GM06990 (cell line): ENCODE data around the gene RGS2.

Experiments used
- DNase-seq: peaks from one replicate; pipeline ENCODE4 v3.0.0-alpha.2; 2011; ENCODE audit not compliant: insufficient read length; ENCODE audit errors: extremely low read depth
- H3K27me3 ChIP-seq: replicated peaks from 2 replicates; pipeline ENCODE4 v1.6.0; 2011; ENCODE audit warnings: low read length; ENCODE audit not compliant: control insufficient read depth, insufficient read depth
- H3K36me3 ChIP-seq: 2 replicates; pipeline ENCODE4 v1.5.1; 2011; ENCODE audit warnings: low read length; ENCODE audit not compliant: control insufficient read depth, insufficient read depth
- H3K4me3 ChIP-seq: replicated peaks from 2 replicates; pipeline ENCODE4 v1.5.1; 2011; ENCODE audit warnings: low read depth, mild to moderate bottlenecking, control low read depth, low read length
- CTCF ChIP-seq: IDR thresholded peaks from 2 replicates; pipeline ENCODE4 v1.5.1; 2011; ENCODE audit warnings: low read length, control low read depth, mild to moderate bottlenecking, inconsistent platforms; ENCODE audit not compliant: insufficient read depth, poor library complexity, severe bottlenecking

The RGS2 gene

GRCh38 chr1:192795916-192796618 is 12.8 kb upstream of the RGS2 start:
- no peaks in the 10 kb centered on the region for H3K36me3 ChIP-seq
- no peaks in the 10 kb centered on the region; the same call in 1 of the 2 replicates for H3K27me3 ChIP-seq
- no peak for TF ChIP-seq CTCF
- no peak overlapping the region for H3K4me3 ChIP-seq
- DNase-seq: no peak

GRCh38 chr1:192797143-192797542 is 11.7 kb upstream of the RGS2 start:
- no peak overlapping the region for H3K4me3 ChIP-seq
- no peak for DNase-seq
- H3K27me3 ChIP-seq: no peaks in the 10 kb centered on the region; the same call in 1 of the 2 replicates
- TF ChIP-seq CTCF: no peak
- H3K36me3 ChIP-seq: no peaks in the 10 kb centered on the region

- Histone ChIP-seq H3K27me3 (no peaks in the 10 kb centered on the region), H3K4me3 (no peak overlapping the region), H3K36me3 (no peaks in the 10 kb centered on the region)
- DNase-seq: no peak
- TF ChIP-seq CTCF: no peak
These were observed 10.9 kb upstream of the RGS2 start for GRCh38 chr1:192797891-192798290.

- H3K27me3 ChIP-seq: no peaks in the 10 kb centered on the region
- DNase-seq: no peak
- H3K36me3 ChIP-seq: no peaks in the 10 kb centered on the region
- TF ChIP-seq CTCF: no peak
- no peak overlapping the region for H3K4me3 ChIP-seq
These were observed 7.4 kb upstream of the RGS2 start for GRCh38 chr1:192801451-192801850.

- TF ChIP-seq CTCF: no peak
- Histone ChIP-seq H3K27me3 (no peaks in the 10 kb centered on the region), H3K4me3 (no peak overlapping the region), H3K36me3 (no peaks in the 10 kb centered on the region)
- no peak for DNase-seq
These were observed 6.4 kb upstream of the RGS2 start for GRCh38 chr1:192802406-192802805.

- H3K4me3 ChIP-seq: no peak overlapping the region
- no peaks in the 10 kb centered on the region for H3K36me3 ChIP-seq
- no peak for DNase-seq
- no peaks in the 10 kb centered on the region for H3K27me3 ChIP-seq
- no peak for TF ChIP-seq CTCF
These were observed 5.3 kb upstream of the RGS2 start for GRCh38 chr1:192803501-192803900.
